Right hindlimb (tissue), 1 donor: ENCODE data around the gene FOXP1.

Source experiments
- DNase-seq: peaks from one replicate; pipeline ENCODE4 v3.0.0-alpha.2; 2018

Gene FOXP1

DNA sequence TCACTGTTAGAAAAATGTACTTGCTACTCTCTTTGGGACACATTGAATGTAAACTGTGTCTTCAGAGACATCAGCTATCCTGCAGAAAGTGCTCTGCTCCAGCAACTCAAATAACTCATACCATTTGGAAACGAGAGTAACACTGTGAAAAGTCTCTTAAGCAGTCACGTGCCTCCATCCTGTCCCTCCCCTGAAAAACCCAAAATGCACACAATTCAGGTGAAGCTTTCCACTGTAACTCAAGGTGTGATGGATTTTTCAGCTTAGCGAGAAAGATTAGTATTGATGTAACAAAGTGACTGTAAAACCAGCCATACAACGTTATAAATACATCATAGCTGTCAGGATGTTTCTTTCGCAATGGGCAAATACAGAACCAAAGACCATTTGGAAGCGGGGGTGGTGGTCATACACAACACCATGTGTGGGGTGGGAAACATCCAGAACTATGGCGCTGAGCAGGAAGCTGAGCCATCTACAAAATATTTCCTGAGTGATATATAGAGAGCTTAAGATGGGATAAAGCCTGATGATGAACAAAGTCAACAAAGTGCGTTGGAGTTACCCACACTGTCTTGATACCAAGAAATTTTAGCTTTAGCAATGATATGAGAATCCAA is 332.3 kb downstream of the FOXP1 start:
- no peak for DNase-seq

DNA sequence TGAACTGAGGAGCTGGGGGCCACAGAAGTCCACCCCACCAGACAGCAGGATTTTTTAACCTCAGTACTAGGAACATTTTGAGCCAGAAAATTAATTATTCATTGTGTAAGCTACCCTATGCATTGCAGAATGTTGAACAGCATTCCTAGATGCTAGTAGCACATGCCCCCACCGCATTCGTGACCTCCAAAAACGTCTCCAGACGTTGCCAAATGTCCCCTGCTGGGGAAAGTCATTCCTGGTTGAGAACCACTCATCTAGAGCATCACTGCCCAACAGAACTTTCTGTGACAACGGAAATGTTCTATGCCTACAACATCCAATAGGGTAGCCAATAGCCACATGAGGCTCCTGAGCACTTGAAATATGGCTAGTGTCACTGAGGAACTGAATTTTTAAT is 333.5 kb downstream of the FOXP1 start:
- no peak for DNase-seq

DNA sequence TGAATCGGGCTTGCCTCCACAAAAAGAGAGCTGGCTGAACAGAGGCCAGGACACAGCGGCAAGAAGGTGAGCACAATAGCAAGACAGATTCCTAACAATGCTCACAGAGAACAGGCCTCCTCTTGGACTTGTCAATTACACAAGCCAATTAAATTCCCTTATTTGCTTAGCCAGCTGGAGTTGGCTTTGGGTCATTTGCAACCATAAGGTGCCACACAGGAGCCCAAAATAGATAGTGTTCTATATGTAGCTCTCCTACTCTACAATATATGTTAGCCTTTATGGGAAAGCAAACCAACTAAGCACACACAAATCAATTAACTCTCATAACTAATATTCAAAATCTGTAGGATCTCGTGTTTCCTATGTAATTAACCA is 335.6 kb downstream of the FOXP1 start:
- DNase-seq, result no peak

DNA sequence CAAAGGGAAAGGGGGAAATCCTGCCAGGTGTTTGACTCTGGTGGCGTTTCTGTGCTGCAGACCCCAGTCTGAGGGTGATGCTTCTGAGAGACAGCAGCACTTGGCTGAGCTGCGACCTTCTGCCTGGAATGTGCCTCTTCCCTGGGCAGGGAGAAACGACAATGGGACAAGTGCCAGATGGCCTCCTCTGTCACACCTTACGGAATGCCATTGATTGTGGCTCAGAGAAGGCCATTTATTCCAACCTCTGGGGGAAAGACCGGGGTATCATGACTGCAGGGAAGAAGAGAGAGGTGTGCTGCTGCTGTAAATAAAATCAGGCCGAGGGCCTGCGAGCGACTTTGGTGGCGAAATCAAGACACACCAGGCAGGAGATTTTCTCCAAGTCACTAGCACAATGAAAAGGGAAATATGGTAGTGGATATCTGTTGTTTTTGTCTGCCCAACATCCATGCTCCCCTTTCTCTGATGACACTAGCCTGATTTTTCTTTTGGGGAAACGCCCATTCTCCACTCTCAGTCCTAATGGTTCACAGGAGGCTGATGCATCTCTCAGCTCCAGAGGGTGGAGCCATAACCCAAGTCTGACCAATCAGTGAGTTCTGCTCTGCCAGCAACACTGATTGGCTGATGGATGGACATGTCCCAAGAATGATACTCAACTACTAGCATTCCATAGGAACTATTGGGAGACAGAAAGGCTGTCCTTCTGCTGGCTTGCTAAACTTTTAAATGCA is 336.1 kb downstream of the FOXP1 start:
- no peak for DNase-seq

DNA sequence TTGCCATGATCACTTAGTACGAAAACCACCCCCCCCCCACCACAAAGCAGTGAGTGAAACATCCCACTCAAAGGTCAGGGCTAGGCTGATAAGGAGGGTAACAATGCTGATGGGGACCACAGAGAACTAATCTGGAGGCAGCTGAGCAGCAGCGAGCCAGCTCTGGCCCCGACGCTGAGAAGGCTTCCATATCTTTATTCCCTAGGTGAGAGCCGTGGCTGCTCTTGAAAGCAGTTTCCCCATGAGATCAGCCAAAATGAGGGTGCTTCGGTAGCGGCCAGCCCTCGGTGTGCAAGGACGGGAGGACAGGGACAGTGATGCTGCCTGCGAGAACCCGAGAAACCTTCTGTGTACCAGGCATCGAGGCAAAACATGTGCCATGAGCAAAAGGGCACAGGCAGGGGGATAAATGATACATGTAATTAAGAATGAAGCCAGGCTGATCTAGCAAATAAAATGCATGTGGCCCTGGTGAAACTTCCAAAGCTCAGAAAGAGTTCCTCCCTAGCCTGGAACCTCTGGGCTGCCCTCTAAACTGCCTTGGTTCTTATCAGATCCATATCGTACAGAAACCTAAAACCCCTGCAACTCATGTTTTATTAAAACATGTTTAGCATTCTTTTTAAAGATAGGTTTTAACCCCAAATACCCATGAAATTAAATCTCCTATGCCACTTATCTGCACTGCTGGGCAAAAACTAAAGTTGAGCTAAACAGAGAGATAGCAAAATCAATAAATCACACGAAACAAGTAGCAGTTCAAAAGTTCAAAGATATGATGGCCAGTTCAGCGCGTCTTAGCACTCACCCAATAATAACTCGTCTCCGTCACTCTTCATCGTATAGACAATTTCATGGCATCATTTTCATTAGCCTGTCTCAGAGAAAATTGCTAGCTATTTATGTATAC is 337.3 kb downstream of the FOXP1 start:
- no peak for DNase-seq

DNA sequence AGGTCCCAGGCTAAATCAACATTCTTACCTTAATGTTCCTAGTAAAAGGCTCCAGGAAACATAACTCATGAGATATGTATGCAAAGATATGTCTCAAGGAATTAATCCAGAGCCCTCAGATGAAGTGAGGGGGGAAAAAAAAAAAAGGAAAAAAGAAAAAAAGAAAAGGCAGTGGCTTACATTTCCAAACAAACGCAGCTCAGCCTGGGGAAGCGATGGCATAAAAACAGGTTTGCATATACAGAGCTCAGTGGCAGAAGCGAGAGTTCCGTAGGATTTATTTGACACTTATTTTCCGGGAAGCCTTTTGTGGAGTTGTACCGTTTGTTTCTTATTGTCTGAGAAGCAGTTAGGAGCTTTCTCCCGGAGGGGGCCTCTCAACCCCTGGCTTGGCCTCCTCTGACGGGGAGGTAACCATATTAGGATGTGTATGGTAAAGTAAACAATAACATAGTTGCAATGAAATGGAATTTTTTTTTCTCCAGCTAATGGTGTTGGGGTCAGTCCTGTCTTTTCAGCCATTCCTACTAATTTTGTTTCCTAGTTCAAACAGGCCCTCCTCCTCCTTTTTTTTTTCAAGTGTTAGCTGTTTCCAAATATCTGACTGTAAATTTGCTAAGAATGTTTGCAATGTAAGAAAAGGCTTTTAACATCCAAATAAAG is 338.6 kb downstream of the FOXP1 start:
- DNase-seq, result peak; percentile 45

DNA sequence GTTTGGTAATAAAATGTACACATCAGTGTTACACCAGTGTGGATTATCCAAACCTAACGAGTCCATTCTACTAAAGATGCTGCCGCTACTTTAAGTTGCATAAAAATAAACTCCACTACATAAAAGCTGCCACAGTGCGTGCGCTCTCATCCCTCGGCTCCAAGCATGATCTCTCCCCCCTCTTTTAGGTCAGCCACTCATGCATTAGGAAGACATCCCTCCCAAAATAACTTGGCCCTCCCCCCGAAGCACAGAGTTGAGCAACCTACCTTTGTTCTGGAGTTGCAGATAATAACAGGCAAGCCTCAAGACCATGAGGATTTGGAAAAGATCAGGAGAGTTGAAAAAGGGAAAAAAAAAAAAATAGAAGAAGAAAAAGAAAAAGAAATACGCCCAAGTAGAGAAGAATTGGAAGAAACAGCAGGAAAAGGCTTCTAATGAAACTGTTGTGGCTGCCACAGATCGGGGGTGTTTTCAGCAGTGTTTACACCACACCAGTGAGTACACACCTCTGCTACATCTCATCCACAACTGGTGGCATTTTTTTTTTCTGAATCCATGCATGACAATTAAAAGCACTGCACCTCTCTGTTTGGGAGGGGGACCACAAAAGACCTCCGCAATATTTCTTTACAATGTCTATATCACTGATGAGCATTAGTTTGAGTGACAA is 339.2 kb downstream of the FOXP1 start:
- DNase-seq, result no peak

DNA sequence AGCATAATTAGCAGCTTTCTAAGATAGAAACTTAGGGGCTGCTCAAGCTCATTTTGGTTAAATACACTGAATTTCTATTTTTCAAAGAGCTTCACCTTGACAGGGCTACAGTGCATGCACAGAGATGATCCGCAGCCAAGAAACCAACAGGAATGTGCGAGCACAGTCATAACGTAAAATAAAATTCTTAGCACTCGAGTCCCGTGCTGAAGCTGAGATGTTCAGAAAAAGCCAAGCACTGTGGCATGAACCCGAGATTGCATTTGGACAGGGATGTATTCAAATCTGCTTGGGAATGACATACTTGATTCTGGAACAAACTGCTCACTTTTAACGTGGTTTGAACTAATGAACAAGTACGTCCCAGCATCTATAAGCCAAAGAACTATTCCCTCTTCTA is 340.3 kb downstream of the FOXP1 start:
- no peak for DNase-seq

DNA sequence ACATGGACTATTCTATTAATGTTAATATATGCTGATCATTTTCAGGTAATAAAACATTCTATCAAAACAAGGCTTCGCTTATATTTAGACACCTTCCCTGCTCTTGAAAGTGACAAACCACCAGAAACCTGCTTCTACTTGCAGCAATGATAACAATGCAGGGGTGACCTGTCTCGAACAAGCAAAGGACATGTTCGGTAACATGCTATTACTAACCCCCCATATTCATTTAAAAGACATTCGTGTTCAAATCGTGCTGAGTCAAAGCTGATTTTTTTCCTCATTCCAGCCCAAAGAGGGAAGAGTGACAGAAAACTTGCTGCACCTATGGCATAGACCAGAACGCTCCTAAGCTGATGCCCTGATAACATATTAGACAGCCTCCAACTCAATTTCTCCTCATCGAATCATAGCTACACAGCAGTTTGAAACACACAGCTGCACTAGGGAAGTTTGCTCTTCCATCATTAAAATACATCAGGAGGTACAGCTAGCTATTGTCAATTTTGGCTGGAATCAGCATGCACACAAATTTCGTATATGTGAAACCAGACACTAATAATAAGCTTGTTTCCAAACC is 341.5 kb downstream of the FOXP1 start:
- DNase-seq, result no peak

DNA sequence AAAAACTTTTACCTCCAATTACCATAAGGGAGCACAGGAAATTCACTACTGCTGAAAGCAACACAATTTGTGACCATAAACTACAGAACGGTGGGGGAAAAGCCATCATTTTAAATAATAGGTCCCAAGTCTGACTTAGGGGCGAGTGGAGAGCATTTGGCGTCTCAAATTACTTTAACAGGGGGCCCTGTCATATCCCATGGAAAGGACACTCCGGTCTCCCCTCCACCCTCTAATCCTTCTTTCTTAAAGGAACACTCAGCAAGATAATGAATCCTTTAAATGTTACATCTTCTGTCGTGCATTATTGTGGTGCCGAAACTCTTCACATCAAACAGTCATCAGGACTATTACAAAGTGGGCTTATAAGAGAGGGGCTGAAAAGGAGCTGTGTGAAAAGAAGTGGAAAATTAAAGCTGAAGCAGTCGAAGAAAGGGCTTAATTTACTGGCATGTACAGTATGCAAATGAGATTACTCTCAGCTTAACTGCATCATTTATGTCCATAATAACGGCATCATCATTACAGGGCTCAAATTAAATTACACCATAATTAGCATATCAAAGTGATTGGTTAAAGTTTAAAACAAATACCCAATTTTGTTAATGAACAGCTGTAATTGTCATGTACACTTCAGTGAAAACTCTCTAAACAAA is 342.2 kb downstream of the FOXP1 start:
- DNase-seq, result no peak

DNA sequence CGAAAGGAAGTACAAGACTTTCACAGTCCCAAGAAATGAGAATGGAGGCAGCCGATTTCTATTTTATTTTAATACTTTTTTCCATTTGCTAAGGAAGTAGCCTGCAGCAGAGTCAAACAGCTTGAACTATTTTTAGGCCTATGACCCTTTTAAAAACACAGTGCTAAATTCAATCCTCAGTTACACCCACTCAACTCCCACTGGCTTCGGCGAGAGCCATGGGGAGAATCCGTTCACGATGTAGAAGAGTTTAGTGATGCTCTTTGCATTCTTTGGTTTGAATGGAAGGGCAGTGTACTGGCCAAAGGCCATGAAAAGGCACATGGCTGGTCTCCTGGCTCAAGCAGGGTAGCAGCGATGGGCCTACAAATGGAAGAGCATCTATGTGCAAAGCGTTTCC is 343.5 kb downstream of the FOXP1 start:
- no peak for DNase-seq

DNA sequence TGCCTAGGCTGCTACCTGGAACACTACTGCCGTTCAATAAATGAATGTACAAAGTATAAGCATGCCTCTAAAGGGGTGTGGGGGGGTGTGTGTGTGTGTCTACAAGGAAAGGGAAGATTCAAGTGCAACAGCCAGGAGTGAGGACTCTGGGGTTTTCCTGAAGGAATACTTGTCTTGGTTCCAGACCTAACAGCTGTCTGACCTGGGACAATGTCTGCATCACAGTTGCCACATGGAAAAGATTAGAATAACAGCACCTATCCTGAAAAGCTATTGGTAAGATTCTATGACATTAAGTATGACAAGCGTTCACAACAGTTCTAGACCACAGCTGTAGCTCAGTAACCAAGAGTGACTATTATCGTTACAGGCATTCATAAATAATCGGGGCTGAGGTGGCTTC is 345.2 kb downstream of the FOXP1 start:
- DNase-seq, result no peak

DNA sequence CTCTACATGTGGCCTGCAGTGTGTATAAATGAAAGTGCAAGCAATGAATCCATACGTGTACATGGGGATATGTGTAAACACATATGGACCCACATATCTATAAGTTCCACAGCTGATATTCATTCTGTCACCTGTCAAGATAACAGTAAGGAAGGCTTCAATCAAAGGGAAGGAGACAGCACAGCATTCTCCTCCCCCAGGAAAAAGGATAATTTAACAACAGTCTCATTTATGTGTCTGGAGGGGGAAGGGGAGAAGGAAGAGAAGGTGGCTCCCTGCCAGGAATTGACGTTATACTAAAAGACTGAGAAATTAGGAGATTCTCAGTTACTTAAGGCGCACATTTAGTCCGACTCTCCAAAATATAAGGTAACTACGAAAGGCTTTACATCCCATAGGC is 345.9 kb downstream of the FOXP1 start:
- no peak for DNase-seq

DNA sequence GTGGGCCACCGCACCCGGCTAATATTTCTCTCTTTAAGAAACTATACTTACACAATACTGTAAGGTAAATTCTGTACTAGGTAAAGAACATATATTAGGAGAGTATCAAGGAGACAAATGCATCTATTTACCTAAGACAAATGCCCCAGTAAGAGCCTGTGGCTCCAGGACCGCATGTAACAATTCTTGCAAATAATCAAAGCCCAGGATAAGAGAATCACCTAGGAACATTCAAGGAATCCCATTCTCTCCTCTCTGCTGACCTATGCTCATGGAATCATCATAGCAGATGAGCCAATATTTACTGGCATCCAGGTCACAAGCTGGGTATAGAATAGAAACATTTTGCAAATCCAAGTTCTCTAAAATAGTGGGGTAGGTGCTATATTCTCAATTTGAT is 347.7 kb downstream of the FOXP1 start:
- DNase-seq, result no peak

DNA sequence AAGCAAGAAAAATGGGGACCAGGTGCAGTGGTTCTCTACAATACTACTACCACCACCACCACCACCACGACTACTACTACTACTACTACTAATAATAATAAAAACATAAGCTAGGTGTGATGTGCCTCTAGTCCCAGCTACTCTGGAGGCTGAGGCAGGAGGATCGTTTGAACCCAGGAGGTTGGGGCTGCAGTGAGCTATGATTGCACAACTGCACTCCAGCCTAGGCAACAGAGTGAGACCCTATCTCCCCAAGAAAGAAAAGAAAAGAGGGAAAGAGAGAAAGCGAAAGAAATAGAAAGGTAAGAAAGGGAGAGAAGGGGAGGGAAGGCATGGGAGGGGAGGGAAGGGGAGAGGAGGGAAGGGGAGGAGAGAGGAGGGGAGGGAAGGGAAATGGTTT is 350.6 kb downstream of the FOXP1 start:
- no peak for DNase-seq

DNA sequence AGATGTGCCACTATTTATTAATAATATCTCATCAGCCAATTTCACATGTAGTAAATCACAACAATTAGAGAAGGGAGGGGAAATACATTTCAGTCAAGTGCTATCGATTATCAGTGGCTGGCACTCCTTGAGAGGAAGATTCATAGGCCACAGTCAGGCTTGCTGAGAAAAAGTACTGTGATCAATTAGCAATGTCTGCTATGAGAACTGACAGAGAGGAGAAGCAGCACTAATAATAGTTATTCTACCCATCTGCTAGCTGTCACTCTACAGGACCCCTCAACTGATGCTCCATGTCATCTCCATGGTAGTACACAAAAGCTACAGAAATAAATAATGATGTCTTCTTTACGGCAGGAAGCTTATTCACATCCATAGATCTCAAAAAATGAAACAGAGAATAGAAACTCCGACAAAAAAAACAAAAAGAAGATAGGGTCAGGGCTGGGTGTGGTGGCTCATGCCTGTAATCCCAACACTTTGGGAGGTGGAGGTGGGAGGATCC is 351.3 kb downstream of the FOXP1 start:
- no peak for DNase-seq

DNA sequence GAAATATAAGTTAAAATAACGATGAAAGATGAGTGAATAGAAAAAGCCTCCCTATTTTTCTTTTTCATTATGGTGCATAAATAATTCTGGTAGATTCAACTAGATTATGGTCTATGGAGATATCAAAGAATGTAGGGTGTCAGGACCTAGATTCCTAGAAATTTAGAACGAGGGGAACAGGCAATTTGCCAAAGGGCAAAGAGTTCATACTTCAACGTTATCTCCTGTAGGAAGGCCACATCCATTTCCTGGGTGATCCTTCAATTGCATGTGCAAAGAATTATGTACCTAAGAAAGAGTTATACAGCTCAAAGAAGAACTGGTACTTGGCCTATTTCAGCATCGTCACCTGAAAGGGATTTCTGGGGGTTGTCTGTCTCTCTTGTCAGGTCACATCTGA is 351.8 kb downstream of the FOXP1 start:
- no peak for DNase-seq

DNA sequence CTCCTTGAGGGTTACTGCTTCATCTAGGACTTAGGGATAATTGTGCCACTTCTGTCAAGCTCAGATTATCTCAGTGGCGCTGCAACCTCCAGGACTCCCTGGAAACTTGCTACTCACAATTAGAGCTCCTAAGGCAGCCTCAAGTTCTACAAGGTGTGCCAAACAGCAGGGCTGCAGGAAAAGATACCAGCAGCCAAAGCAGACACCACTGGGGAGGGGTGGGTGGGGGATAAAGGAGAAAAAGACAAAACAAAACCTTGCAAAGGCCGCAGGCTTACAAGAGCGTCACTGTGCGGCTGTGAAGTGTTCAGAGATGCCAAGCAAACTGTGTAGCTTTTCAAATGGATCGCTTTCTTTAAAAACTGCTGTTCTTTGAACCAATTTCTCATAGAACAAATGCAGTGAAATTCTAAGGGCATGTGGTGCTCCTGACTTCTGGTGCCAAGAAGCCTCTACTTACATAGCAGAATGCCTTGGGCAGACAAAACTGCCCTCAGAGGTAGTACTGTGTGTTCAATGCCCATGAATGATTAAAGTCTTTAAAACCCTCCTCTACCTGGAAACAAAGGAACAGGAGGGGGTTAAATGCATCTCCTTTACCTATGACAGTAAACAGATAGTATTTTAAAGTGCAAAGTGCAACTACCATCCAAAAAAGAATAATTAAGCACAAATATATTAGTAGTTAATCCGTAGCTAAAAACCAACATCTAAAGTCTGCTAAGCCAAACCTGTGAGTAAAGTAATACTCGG is 353.4 kb downstream of the FOXP1 start:
- DNase-seq, result no peak

DNA sequence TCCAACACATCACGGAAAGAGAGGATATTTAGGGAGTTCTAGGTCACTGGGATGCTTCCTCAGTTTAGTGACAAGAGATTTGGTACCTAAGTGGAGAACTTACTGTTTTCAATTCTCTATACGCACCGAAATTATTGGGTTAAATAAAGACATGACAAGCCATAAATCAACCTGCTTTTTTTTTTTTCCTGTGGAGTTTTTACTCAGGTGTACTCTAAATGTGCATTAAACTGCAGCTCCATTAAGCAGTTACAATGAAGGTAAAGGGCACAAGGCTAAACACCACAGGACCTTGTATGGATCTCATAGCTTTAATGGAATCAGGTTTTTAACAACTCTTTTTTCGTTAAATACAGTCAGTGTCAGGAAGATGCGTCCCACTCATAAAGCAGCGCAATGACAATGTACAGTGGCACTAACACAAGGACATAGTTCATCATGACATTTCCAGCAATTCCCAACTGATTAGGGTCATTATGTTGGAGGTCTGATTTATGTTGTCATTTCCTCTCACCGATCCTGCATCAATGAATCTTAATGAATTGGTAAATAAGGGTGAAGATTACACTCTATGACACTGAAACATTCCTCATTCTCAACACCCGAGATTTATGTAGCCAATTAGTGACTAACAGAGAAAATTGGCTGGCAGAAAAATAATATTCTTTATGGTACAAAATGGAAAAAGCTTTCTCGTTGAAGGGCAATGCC is 355.2 kb downstream of the FOXP1 start:
- no peak for DNase-seq

DNA sequence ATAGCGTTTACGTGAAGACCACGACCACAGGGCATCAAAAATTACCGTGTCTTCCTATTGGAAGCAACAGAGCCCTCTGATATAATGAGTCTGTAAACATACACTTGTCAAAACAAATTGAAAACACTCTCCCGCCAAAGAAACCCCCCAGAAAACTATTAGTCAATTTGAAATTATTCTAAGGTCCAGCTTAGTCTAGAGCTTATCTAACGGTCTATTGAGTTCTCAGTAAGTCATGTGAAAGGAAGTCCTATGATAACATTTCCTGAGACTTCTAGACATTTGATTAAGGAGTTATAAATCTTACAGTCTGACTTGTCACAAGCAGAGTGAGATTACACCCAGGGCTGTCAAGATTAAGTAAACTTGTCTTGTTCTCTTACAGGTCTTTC is 356.3 kb downstream of the FOXP1 start:
- no peak for DNase-seq
